Measurements from ENCODE around the gene SNX33. TPM values are rescaled to one million over a fixed set of nuclear protein-coding genes. Genes with fewer than 3 reads are reported as not detected.
A peak's percentile ranks its signal among the peaks of the same experiment; 100 is the strongest.
"Not testable (repeated sequence)": the region's sequence is repeated elsewhere in the genome, so short reads cannot be mapped to it uniquely, and the experiment has no call there.

The SNX33 gene
- total and polyA plus RNA-seq, 2 experiments from 2014 or later: 13.1 to 22.9 TPM

DNA sequence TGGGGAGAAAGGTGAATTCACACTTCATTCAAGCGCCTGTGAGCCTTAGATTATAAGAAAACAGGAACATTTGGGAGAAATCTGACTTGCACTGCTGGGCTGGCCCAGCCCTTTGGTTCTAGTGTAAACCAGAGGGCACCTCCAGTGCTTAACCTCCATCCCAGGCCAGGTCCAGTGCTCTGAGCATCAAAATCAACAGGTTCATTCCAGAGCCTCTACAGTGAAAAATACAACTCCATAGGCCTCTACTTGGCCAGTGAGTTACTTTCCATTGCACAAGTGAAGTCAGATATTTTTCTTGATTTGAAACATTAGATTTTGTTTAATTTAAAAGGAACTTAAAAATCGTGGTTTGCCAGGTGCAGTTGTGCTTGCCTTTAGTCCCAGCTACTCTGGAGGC, 25.2 kb upstream of the SNX33 start:
- Histone ChIP-seq H3K36me3 (ENCODE audit: low read depth) (peaks cover 11% of the 10 kb centered on the region), H3K4me2 (ENCODE audit: unreplicated experiment) (no peak overlapping the region), H3K79me2 (ENCODE audit: insufficient read depth) (peaks cover 43% of the 10 kb centered on the region), H4K20me1 (ENCODE audit: insufficient read depth) (no peaks in the 10 kb centered on the region), H3K9me2 (ENCODE audit: insufficient read depth) (no peaks in the 10 kb centered on the region), H3K27ac (0 out of 2 replicates have a peak overlapping the region, but pooled peaks have one; percentile 96), H3K4me1 (ENCODE audit: insufficient read depth) (peaks cover 27% of the 10 kb centered on the region), H3F3A (ENCODE audit: insufficient read depth) (peaks cover 53% of the 10 kb centered on the region), H2AFZ (no peak overlapping the region), H3K27me3 (replicated peaks; ENCODE audit: insufficient read depth) (no peaks in the 10 kb centered on the region), H3K4me3 (no peak overlapping the region), H3K9me3 (ENCODE audit: low read depth) (no peaks in the 10 kb centered on the region), H3K9ac (no peak overlapping the region)
- no peak for TF ChIP-seq EZH2phosphoT487 (IDR thresholded peaks at IDR 0.05; ENCODE audit: insufficient read depth, low read depth)
- no peak for TF ChIP-seq EZH2 (IDR thresholded peaks at IDR 0.05; ENCODE audit: insufficient read depth, poor library complexity, severe bottlenecking)
- no peak for DNase-seq
- WGBS, 2 experiments (ENCODE audit: low coverage in 1 of 2, low lambda C conversion rate in 2 of 2, missing lambda C conversion rate in 2 of 2): 40 to 54% methylated on average over 2 of the region's 2 CpGs
- in situ Hi-C loops (cut with MboI): no loop called here

DNA sequence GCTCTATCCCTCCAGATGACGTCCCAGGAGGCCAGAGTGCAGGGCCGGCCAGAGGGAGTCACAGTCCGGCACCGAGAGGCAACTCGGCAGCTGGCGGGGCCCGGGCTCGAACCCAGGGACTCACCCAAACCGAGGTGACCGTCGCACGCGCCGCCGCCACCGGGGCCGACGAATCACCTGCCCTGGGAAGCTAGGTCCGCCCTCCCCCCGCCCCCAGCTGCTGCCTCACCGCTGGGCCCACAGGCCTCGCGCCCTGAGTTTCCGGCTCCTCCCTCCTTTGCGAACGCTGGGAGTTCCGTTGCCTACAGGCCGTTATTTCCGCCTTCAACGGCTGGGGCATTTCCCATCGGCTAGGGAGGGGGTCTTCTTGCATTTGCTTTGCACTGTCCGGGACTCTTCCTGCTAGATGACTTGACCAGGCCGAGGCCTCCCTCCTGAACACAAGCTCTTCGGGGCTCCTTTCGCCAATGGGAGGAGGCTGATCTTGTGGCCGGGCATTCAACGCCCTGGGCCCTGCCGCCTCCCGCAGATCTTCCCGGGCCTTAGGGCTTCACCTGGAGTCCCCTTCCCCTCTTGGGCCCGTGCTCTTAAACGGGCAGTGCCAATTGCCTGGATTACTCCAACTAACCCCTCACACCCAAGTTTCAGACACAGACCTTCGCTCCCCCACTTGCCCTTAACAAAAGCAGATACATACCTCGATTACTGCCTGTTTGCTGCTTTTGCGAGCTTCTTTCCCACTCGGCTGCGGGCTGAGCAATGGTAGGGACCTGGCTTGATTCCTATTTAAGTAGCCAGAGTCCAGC, 22.0 kb upstream of the SNX33 start, which contains the start of gene SNUPN:
TSS of gene SNUPN (minus strand) at position 184 of the 806 bp plus-strand sequence. CDS start 4,674 bp downstream, outside the sequence.
- Histone ChIP-seq H4K20me1 (ENCODE audit: insufficient read depth) (no peaks in the 10 kb centered on the region), H3K4me3 (peak within 1 kb of the TSS; percentile 98), H3K79me2 (ENCODE audit: insufficient read depth) (peaks cover 24% of the 10 kb centered on the region), H3K36me3 (ENCODE audit: low read depth) (no peaks in the 10 kb centered on the region), H3K9me3 (ENCODE audit: low read depth) (no peaks in the 10 kb centered on the region), H3K27ac (peak within 1 kb of the TSS; percentile 97), H3K27me3 (replicated peaks; ENCODE audit: insufficient read depth) (no peaks in the 10 kb centered on the region), H3K9me2 (ENCODE audit: insufficient read depth) (no peaks in the 10 kb centered on the region), H2AFZ (peak within 1 kb of the TSS; percentile 92), H3K9ac (peak within 1 kb of the TSS; percentile 99), H3K4me2 (ENCODE audit: unreplicated experiment) (peak within 1 kb of the TSS; percentile 80), H3F3A (ENCODE audit: insufficient read depth) (peaks cover 38% of the 10 kb centered on the region), H3K4me1 (ENCODE audit: insufficient read depth) (peaks cover 20% of the 10 kb centered on the region)
- in situ Hi-C loops (cut with MboI): no loop called here
- DNase-seq: peak; percentile 96
- TF ChIP-seq EZH2 (IDR thresholded peaks at IDR 0.05; ENCODE audit: insufficient read depth, poor library complexity, severe bottlenecking) (no peak), EZH2phosphoT487 (IDR thresholded peaks at IDR 0.05; ENCODE audit: insufficient read depth, low read depth) (no peak)
- 0 to 2% methylated on average over 30 to 46 of the region's 47 CpGs for WGBS, 2 experiments (ENCODE audit: low coverage in 1 of 2, low lambda C conversion rate in 2 of 2, missing lambda C conversion rate in 2 of 2)

DNA sequence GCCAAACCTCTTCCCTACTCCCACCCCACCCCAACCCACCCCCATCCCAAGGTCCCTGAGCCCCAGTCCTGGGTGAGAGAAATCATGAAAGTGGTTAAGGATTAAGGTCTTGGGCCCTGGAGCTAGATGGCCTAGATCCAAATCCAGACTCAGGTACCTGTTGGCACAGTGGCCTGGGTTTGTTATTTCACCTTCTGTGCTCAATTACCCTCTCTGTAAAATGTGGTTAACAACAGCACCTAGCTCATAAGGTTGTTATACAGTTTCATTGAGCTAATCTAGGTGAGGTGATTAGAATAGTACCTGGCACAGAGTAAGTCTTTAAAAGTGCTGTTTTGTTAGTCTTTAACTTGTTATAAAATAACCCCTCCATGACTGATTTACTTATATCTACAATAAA, 15.8 kb upstream of the SNX33 start:
- no peak for DNase-seq
- H2AFZ ChIP-seq: no peak overlapping the region
- H3K9ac ChIP-seq: no peak overlapping the region
- in situ Hi-C loops (cut with MboI): no loop called here
- H3K36me3 ChIP-seq (ENCODE audit: low read depth): no peaks in the 10 kb centered on the region
- H3K79me2 ChIP-seq (ENCODE audit: insufficient read depth): peaks cover 16% of the 10 kb centered on the region
- H3K4me1 ChIP-seq (ENCODE audit: insufficient read depth): peaks cover 5% of the 10 kb centered on the region; the same call in 1 of the 2 replicates
- peaks cover 7% of the 10 kb centered on the region; the same call in 1 of the 2 replicates for H3F3A ChIP-seq (ENCODE audit: insufficient read depth)
- H3K9me2 ChIP-seq (ENCODE audit: insufficient read depth): no peaks in the 10 kb centered on the region
- no peak overlapping the region for H3K4me3 ChIP-seq
- no peak overlapping the region for H3K4me2 ChIP-seq (ENCODE audit: unreplicated experiment)
- TF ChIP-seq EZH2 (IDR thresholded peaks at IDR 0.05; ENCODE audit: insufficient read depth, poor library complexity, severe bottlenecking): no peak
- no peak for TF ChIP-seq EZH2phosphoT487 (IDR thresholded peaks at IDR 0.05; ENCODE audit: insufficient read depth, low read depth)
- H3K27me3 ChIP-seq (replicated peaks; ENCODE audit: insufficient read depth): no peaks in the 10 kb centered on the region
- no peaks in the 10 kb centered on the region for H4K20me1 ChIP-seq (ENCODE audit: insufficient read depth)
- no peak overlapping the region for H3K27ac ChIP-seq
- no peaks in the 10 kb centered on the region for H3K9me3 ChIP-seq (ENCODE audit: low read depth)

DNA sequence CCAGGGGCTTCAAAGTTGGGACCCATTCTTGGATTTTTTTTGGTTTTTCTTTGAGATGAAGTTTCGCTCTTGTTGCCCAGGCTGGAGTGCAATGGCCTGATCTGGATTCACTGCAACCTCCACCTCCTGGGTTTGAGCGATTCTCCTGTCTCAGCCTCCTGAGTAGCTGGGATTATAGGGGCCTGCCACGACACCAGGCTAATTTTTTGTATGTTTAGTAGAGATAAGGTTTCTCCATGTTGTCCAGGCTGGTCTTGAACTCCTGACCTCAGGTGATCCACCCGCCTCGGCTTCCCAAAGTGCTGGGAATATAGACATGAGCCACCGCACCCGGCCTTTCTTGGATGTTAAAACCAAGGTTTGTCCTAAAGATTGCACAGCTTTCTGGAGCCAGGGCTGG, 13.8 kb upstream of the SNX33 start:
- H3K27ac ChIP-seq; H3K4me3 ChIP-seq; H3K36me3 ChIP-seq (ENCODE audit: low read depth); H3K27me3 ChIP-seq (replicated peaks; ENCODE audit: insufficient read depth); H3F3A ChIP-seq (ENCODE audit: insufficient read depth); H3K9ac ChIP-seq; H2AFZ ChIP-seq; DNase-seq; H3K9me3 ChIP-seq (ENCODE audit: low read depth); H3K4me2 ChIP-seq (ENCODE audit: unreplicated experiment); in situ Hi-C loops (cut with MboI); H3K9me2 ChIP-seq (ENCODE audit: insufficient read depth); H4K20me1 ChIP-seq (ENCODE audit: insufficient read depth): not testable (repeated sequence)
- peaks cover 11% of the 10 kb centered on the region for H3K4me1 ChIP-seq (ENCODE audit: insufficient read depth)
- WGBS, 2 experiments (ENCODE audit: low coverage in 1 of 2, low lambda C conversion rate in 2 of 2, missing lambda C conversion rate in 2 of 2): 72% methylated on average over 7 of the region's 7 CpGs
- H3K79me2 ChIP-seq (ENCODE audit: insufficient read depth): peaks cover 32% of the 10 kb centered on the region

Measured in GM23248 (cell line).